Endodermal cell (in vitro differentiated cells): ENCODE data around the gene GLO1. TPM values are rescaled to one million over a fixed set of nuclear protein-coding genes. Genes with fewer than 3 reads are reported as not detected.

ENCODE experiments used
- DNase-seq: peaks from one replicate; pipeline ENCODE4 v3.0.0-alpha.2; 2017
- H3K27ac ChIP-seq: 2 replicates; pipeline ENCODE4 v1.5.1; 2013; ENCODE audit warnings: mild to moderate bottlenecking, low read depth, low read length, moderate library complexity
- H3K27me3 ChIP-seq: 2 replicates; pipeline ENCODE4 v1.6.1; 2013; ENCODE audit warnings: mild to moderate bottlenecking, low read length, moderate library complexity; ENCODE audit not compliant: insufficient read depth, control insufficient read depth, poor library complexity, severe bottlenecking
- H3K36me3 ChIP-seq: 2 replicates; pipeline ENCODE4 v1.7.0; 2013; ENCODE audit warnings: mild to moderate bottlenecking, low read length, moderate library complexity; ENCODE audit not compliant: control insufficient read depth, insufficient read depth
- H3K4me1 ChIP-seq: one replicate; pipeline ENCODE4 v1.7.0; 2013; ENCODE audit warnings: low read length; ENCODE audit not compliant: control insufficient read depth, insufficient read depth
- H3K4me3 ChIP-seq: 2 replicates; pipeline ENCODE4 v1.5.1; 2013; ENCODE audit warnings: mild to moderate bottlenecking, low read length, moderate library complexity
- H3K9ac ChIP-seq: 2 replicates; pipeline ENCODE4 v1.6.1; 2013; ENCODE audit warnings: mild to moderate bottlenecking, low read length, moderate library complexity; ENCODE audit not compliant: poor library complexity, severe bottlenecking; ENCODE audit errors: extremely low read depth
- H3K9me3 ChIP-seq: 2 replicates; pipeline ENCODE4 v1.6.1; 2013; ENCODE audit warnings: mild to moderate bottlenecking, low read length, moderate library complexity; ENCODE audit not compliant: control insufficient read depth
- H3K27ac Mint-ChIP-seq: 2 replicates; pipeline ENCODE4 v1.8.0; 2020; ENCODE audit warnings: mixed read lengths
- H3K27me3 Mint-ChIP-seq: 2 replicates; pipeline ENCODE4 v1.8.0; 2021; ENCODE audit warnings: mild to moderate bottlenecking, mixed read lengths; ENCODE audit not compliant: insufficient read depth
- H3K36me3 Mint-ChIP-seq: 2 replicates; pipeline ENCODE4 v1.8.0; 2020; ENCODE audit warnings: low read depth, mixed read lengths
- H3K4me1 Mint-ChIP-seq: 2 replicates; pipeline ENCODE4 v1.8.0; 2020; ENCODE audit warnings: mixed read lengths
- H3K4me3 Mint-ChIP-seq: 2 replicates; pipeline ENCODE4 v1.8.0; 2020; ENCODE audit warnings: mild to moderate bottlenecking, moderate library complexity, mixed read lengths
- H3K9me3 Mint-ChIP-seq: 2 replicates; pipeline ENCODE4 v1.8.0; 2020; ENCODE audit warnings: mild to moderate bottlenecking, mixed read lengths
- CTCF ChIP-seq: fragments of 200-600 bp; sonication (generic); conservative IDR thresholded peaks from 2 replicates; pipeline ENCODE4 v1.5.0; 2021; ENCODE audit warnings: antibody characterized with exemption, mild to moderate bottlenecking
- WGBS, 2 experiments: methylation state at CpG; one replicate each; pipeline versions ENCODE4 v1.1.5 to v1.1.7; 2013; ENCODE audit warnings: missing lambda C conversion rate in 2 of 2, mixed read lengths in 1 of 2; ENCODE audit not compliant: insufficient coverage in 1 of 2, insufficient read length in 1 of 2; 5-methylcytosine and 5-hydroxymethylcytosine counted together
- total RNA-seq, 2 donors: library from RNA; stranded (reverse); fragmentation: NEBNext Ultra II Directional in 1 of 2; extraction: Animal tissue kit (Norgen Biotek cat#: 25700) in 1 of 2; gene quantifications; 2 replicates in 1 of 2; 3 replicates in 1 of 2; pipeline ENCODE4 v1.2.1, GENCODE V29; 2021

Gene GLO1
- total RNA-seq, 2 donors from 2014 or later = 144 to 177 TPM

DNA sequence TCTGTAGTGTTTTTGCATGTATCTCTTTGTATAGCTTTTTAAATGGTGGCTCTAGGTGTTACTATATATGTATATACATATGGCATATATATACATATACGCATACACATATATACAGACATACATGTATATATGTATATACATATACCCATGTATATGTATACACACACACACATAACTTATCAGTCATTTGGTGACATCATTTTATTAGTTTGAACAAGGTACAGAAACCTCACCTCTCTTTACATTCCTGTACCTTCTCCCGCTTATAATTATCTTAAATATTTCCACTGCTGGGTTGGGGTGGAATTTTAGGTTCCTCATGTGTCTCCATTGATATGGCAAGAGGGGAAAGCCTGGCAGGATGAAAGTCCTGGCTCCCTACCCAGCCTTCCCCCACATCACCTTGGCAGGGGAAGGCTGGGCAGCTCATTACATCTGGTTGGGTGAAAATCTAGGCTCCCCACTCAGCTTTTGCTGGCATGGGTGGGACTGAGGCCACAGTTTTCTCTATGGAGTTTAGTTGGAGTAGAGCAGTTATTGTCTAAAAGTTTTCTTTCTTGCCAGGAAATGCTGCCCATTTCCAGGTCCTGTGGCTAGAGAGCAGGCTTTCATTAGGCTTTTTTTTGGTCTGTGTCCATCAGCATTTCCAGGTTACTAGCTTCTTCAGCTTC is 7.6 kb downstream of the GLO1 start:
- peaks cover 32% of the 10 kb centered on the region for H3K36me3 ChIP-seq
- Mint-ChIP-seq H3K27ac (no peak overlapping the region), H3K4me1 (no peaks in the 10 kb centered on the region), H3K36me3 (peaks cover 60% of the 10 kb centered on the region), H3K4me3 (no peak overlapping the region), H3K9me3 (peaks cover 22% of the 10 kb centered on the region), H3K27me3 (no peaks in the 10 kb centered on the region)
- H3K4me3 ChIP-seq = no peak overlapping the region
- H3K4me1 ChIP-seq = no peaks in the 10 kb centered on the region
- no peak for DNase-seq
- no peak overlapping the region for H3K9ac ChIP-seq
- H3K27ac ChIP-seq = no peak overlapping the region
- no CpG with 5 or more reads among the region's 2 CpGs for WGBS, 2 experiments
- no peaks in the 10 kb centered on the region for H3K27me3 ChIP-seq
- TF ChIP-seq CTCF = no peak
- H3K9me3 ChIP-seq = peaks cover 39% of the 10 kb centered on the region

DNA sequence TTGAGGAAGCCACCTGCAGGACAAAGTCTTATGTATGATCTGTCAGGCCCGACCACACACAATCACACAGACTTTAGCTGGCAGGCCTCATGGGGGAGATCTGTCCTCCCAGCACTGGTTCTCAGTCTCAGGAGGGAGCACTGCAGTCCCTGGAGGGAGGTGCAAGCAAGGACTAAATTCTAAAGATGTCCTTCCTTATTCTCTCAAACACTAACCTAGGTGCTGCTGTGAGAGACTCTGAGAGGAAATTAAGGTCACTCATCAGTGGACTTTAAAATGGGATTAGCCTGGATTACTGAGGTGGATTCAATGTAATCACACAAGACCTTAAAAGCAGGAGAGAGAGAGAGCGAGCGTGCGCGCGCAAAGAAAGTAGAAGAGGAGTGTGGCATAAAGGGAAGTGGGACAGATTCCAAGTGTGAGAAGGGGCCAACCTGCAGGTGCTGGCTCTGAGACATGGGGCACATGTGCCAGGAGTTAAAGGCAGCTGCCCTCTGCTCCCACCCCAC is 14.3 kb downstream of the GLO1 start:
- peaks cover 13% of the 10 kb centered on the region for H3K4me1 Mint-ChIP-seq
- no peaks in the 10 kb centered on the region for H3K27me3 Mint-ChIP-seq
- no peaks in the 10 kb centered on the region for H3K9me3 Mint-ChIP-seq
- no peaks in the 10 kb centered on the region for H3K27me3 ChIP-seq
- H3K4me3 ChIP-seq = no peak overlapping the region
- no peak overlapping the region for H3K9ac ChIP-seq
- peaks cover 3% of the 10 kb centered on the region for H3K4me1 ChIP-seq
- no peak overlapping the region for H3K27ac ChIP-seq
- peak; percentile 61 for DNase-seq
- WGBS, 2 experiments = 95% methylated on average over 6 of the region's 6 CpGs; no CpG with 5 or more reads in 1 of the 2 experiments
- peak; percentile 31 for TF ChIP-seq CTCF
- H3K36me3 Mint-ChIP-seq = peaks cover 35% of the 10 kb centered on the region
- peaks cover 30% of the 10 kb centered on the region for H3K36me3 ChIP-seq
- peaks cover 4% of the 10 kb centered on the region for H3K9me3 ChIP-seq
- H3K27ac Mint-ChIP-seq = no peak overlapping the region
- H3K4me3 Mint-ChIP-seq = no peak overlapping the region

DNA sequence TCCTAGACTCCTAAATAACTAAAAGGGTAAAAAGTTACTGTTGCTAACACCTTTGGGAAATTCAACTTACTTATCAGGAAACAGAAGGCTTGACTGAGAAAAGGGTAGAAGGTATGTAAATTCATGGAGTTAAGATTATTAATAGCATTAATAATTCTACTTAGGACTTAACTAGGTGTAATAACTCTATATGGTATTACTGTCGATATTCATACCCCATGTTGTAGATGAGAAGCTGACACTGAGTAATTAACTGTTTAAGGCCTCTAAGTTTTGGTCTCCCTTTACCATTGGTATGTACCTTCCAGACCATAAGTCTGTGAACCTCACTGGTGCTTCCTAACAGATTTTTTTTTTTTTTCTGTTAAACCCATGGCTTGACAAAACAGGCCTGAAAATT is 15.4 kb downstream of the GLO1 start:
- no peak overlapping the region for H3K9ac ChIP-seq
- H3K27me3 Mint-ChIP-seq = no peaks in the 10 kb centered on the region
- peaks cover 3% of the 10 kb centered on the region for H3K4me1 ChIP-seq
- H3K4me3 Mint-ChIP-seq = no peak overlapping the region
- no peak overlapping the region for H3K27ac Mint-ChIP-seq
- H3K27me3 ChIP-seq = no peaks in the 10 kb centered on the region
- peaks cover 13% of the 10 kb centered on the region for H3K4me1 Mint-ChIP-seq
- H3K36me3 Mint-ChIP-seq = peaks cover 41% of the 10 kb centered on the region
- peaks cover 39% of the 10 kb centered on the region for H3K36me3 ChIP-seq
- H3K4me3 ChIP-seq = no peak overlapping the region
- no peak overlapping the region for H3K27ac ChIP-seq
- DNase-seq = no peak
- WGBS, 2 experiments = 94 to 100% methylated on average over 1 of the region's 1 CpG
- peaks cover 4% of the 10 kb centered on the region for H3K9me3 ChIP-seq
- no peaks in the 10 kb centered on the region for H3K9me3 Mint-ChIP-seq
- TF ChIP-seq CTCF = no peak
